ENCODE results near the gene RBMS3. TPM values are rescaled to one million over a fixed set of nuclear protein-coding genes. Genes with fewer than 3 reads are reported as not detected.

Gene RBMS3
- total and polyA plus RNA-seq, 2 donors = 12.8 to 19.9 TPM

GRCh38 chr3:29545615-29546014, 264.7 kb downstream of the RBMS3 start:
- no peak overlapping the region for H3K4me3 ChIP-seq (ENCODE audit: low read length in 2 of 2)
- peaks cover 0 to 2% of the 10 kb centered on the region in 2 donors for H3K4me1 ChIP-seq (ENCODE audit: control insufficient read depth in 2 of 2, insufficient read depth in 2 of 2, low read length in 2 of 2)
- H3K27me3 ChIP-seq (ENCODE audit: control insufficient read depth in 2 of 2, insufficient read depth in 1 of 2, low read length in 1 of 2) = no peaks in the 10 kb centered on the region
- H3K9me3 ChIP-seq (ENCODE audit: control insufficient read depth in 2 of 2, insufficient read depth in 1 of 2, low read length in 1 of 2) = no peaks in the 10 kb centered on the region
- no peak overlapping the region for H3K27ac ChIP-seq (ENCODE audit: low read depth in 1 of 2, low read length in 1 of 2)
- DNase-seq (ENCODE audit: low read depth in 6 of 9, low spot score in 9 of 9) = no peak
- H3K36me3 ChIP-seq (ENCODE audit: control insufficient read depth in 2 of 2, insufficient read depth in 2 of 2, low read length in 1 of 2) = no peaks in the 10 kb centered on the region

GRCh38 chr3:29552051-29552450, 271.2 kb downstream of the RBMS3 start:
- no peak overlapping the region for H3K4me3 ChIP-seq (ENCODE audit: low read length in 2 of 2)
- H3K9me3 ChIP-seq (ENCODE audit: control insufficient read depth in 2 of 2, insufficient read depth in 1 of 2, low read length in 1 of 2) = no peaks in the 10 kb centered on the region
- H3K27me3 ChIP-seq (ENCODE audit: control insufficient read depth in 2 of 2, insufficient read depth in 1 of 2, low read length in 1 of 2) = no peaks in the 10 kb centered on the region
- no peak overlapping the region for H3K27ac ChIP-seq (ENCODE audit: low read depth in 1 of 2, low read length in 1 of 2)
- DNase-seq (ENCODE audit: low read depth in 6 of 9, low spot score in 9 of 9) = no peak
- no peaks in the 10 kb centered on the region for H3K36me3 ChIP-seq (ENCODE audit: control insufficient read depth in 2 of 2, insufficient read depth in 2 of 2, low read length in 1 of 2)
- no peaks in the 10 kb centered on the region for H3K4me1 ChIP-seq (ENCODE audit: control insufficient read depth in 2 of 2, insufficient read depth in 2 of 2, low read length in 2 of 2)
- whole genome bisulfite sequencing = 89% methylated on average over 3 of the region's 3 CpGs

- H3K36me3 ChIP-seq (ENCODE audit: control insufficient read depth in 2 of 2, insufficient read depth in 2 of 2, low read length in 1 of 2) = no peaks in the 10 kb centered on the region
- H3K4me1 ChIP-seq (ENCODE audit: control insufficient read depth in 2 of 2, insufficient read depth in 2 of 2, low read length in 2 of 2) = no peaks in the 10 kb centered on the region
- no peaks in the 10 kb centered on the region for H3K9me3 ChIP-seq (ENCODE audit: control insufficient read depth in 2 of 2, insufficient read depth in 1 of 2, low read length in 1 of 2)
- H3K27ac ChIP-seq (ENCODE audit: low read depth in 1 of 2, low read length in 1 of 2) = no peak overlapping the region
- WGBS = 83% methylated on average over 2 of the region's 2 CpGs
- H3K27me3 ChIP-seq (ENCODE audit: control insufficient read depth in 2 of 2, insufficient read depth in 1 of 2, low read length in 1 of 2) = no peaks in the 10 kb centered on the region
- no peak for DNase-seq (ENCODE audit: low read depth in 6 of 9, low spot score in 9 of 9)
- no peak overlapping the region for H3K4me3 ChIP-seq (ENCODE audit: low read length in 2 of 2)
These were observed 273.7 kb downstream of the RBMS3 start for GRCh38 chr3:29554566-29554965.

- no peaks in the 10 kb centered on the region for H3K4me1 ChIP-seq (ENCODE audit: control insufficient read depth in 2 of 2, insufficient read depth in 2 of 2, low read length in 2 of 2)
These were observed 274.7 kb downstream of the RBMS3 start for GRCh38 chr3:29555590-29555989.

GRCh38 chr3:29557186-29557585, 276.3 kb downstream of the RBMS3 start:
- WGBS = 94% methylated on average over 2 of the region's 2 CpGs
- no peaks in the 10 kb centered on the region for H3K4me1 ChIP-seq (ENCODE audit: control insufficient read depth in 2 of 2, insufficient read depth in 2 of 2, low read length in 2 of 2)
- no peak overlapping the region for H3K27ac ChIP-seq (ENCODE audit: low read depth in 1 of 2, low read length in 1 of 2)
- no peak overlapping the region for H3K4me3 ChIP-seq (ENCODE audit: low read length in 2 of 2)
- H3K36me3 ChIP-seq (ENCODE audit: control insufficient read depth in 2 of 2, insufficient read depth in 2 of 2, low read length in 1 of 2) = no peaks in the 10 kb centered on the region
- H3K9me3 ChIP-seq (ENCODE audit: control insufficient read depth in 2 of 2, insufficient read depth in 1 of 2, low read length in 1 of 2) = no peaks in the 10 kb centered on the region
- DNase-seq (ENCODE audit: low read depth in 6 of 9, low spot score in 9 of 9) = no peak
- no peaks in the 10 kb centered on the region for H3K27me3 ChIP-seq (ENCODE audit: control insufficient read depth in 2 of 2, insufficient read depth in 1 of 2, low read length in 1 of 2)

More at GRCh38 chr3:29555590-29555989, 274.7 kb downstream of the RBMS3 start:
- WGBS = 97% methylated on average over 2 of the region's 2 CpGs
- no peaks in the 10 kb centered on the region for H3K27me3 ChIP-seq (ENCODE audit: control insufficient read depth in 2 of 2, insufficient read depth in 1 of 2, low read length in 1 of 2)
- H3K27ac ChIP-seq (ENCODE audit: low read depth in 1 of 2, low read length in 1 of 2) = no peak overlapping the region
- no peak for DNase-seq (ENCODE audit: low read depth in 6 of 9, low spot score in 9 of 9)
- no peak overlapping the region for H3K4me3 ChIP-seq (ENCODE audit: low read length in 2 of 2)
- H3K36me3 ChIP-seq (ENCODE audit: control insufficient read depth in 2 of 2, insufficient read depth in 2 of 2, low read length in 1 of 2) = no peaks in the 10 kb centered on the region
- H3K9me3 ChIP-seq (ENCODE audit: control insufficient read depth in 2 of 2, insufficient read depth in 1 of 2, low read length in 1 of 2) = no peaks in the 10 kb centered on the region

GRCh38 chr3:29557825-29558224, 277.0 kb downstream of the RBMS3 start:
- Histone ChIP-seq H3K4me3 (ENCODE audit: low read length in 2 of 2) (no peak overlapping the region), H3K4me1 (ENCODE audit: control insufficient read depth in 2 of 2, insufficient read depth in 2 of 2, low read length in 2 of 2) (no peaks in the 10 kb centered on the region), H3K36me3 (ENCODE audit: control insufficient read depth in 2 of 2, insufficient read depth in 2 of 2, low read length in 1 of 2) (no peaks in the 10 kb centered on the region), H3K27ac (ENCODE audit: low read depth in 1 of 2, low read length in 1 of 2) (no peak overlapping the region), H3K27me3 (ENCODE audit: control insufficient read depth in 2 of 2, insufficient read depth in 1 of 2, low read length in 1 of 2) (no peaks in the 10 kb centered on the region), H3K9me3 (ENCODE audit: control insufficient read depth in 2 of 2, insufficient read depth in 1 of 2, low read length in 1 of 2) (no peaks in the 10 kb centered on the region)
- no peak for DNase-seq (ENCODE audit: low read depth in 6 of 9, low spot score in 9 of 9)
- 91% methylated on average over 2 of the region's 2 CpGs for whole genome bisulfite sequencing

- no peak for DNase-seq (ENCODE audit: low read depth in 6 of 9, low spot score in 9 of 9)
- WGBS = 95% methylated on average over 1 of the region's 1 CpG
- H3K9me3 ChIP-seq (ENCODE audit: control insufficient read depth in 2 of 2, insufficient read depth in 1 of 2, low read length in 1 of 2) = no peaks in the 10 kb centered on the region
- H3K36me3 ChIP-seq (ENCODE audit: control insufficient read depth in 2 of 2, insufficient read depth in 2 of 2, low read length in 1 of 2) = no peaks in the 10 kb centered on the region
- no peak overlapping the region for H3K4me3 ChIP-seq (ENCODE audit: low read length in 2 of 2)
- H3K4me1 ChIP-seq (ENCODE audit: control insufficient read depth in 2 of 2, insufficient read depth in 2 of 2, low read length in 2 of 2) = no peaks in the 10 kb centered on the region
- no peak overlapping the region for H3K27ac ChIP-seq (ENCODE audit: low read depth in 1 of 2, low read length in 1 of 2)
- no peaks in the 10 kb centered on the region for H3K27me3 ChIP-seq (ENCODE audit: control insufficient read depth in 2 of 2, insufficient read depth in 1 of 2, low read length in 1 of 2)
These were observed 279.0 kb downstream of the RBMS3 start for GRCh38 chr3:29559741-29560465.

GRCh38 chr3:29561651-29562149, 280.8 kb downstream of the RBMS3 start:
- Histone ChIP-seq H3K27me3 (ENCODE audit: control insufficient read depth in 2 of 2, insufficient read depth in 1 of 2, low read length in 1 of 2) (no peaks in the 10 kb centered on the region), H3K4me1 (ENCODE audit: control insufficient read depth in 2 of 2, insufficient read depth in 2 of 2, low read length in 2 of 2) (no peaks in the 10 kb centered on the region), H3K27ac (ENCODE audit: low read depth in 1 of 2, low read length in 1 of 2) (no peak overlapping the region), H3K9me3 (ENCODE audit: control insufficient read depth in 2 of 2, insufficient read depth in 1 of 2, low read length in 1 of 2) (no peaks in the 10 kb centered on the region), H3K36me3 (ENCODE audit: control insufficient read depth in 2 of 2, insufficient read depth in 2 of 2, low read length in 1 of 2) (no peaks in the 10 kb centered on the region), H3K4me3 (ENCODE audit: low read length in 2 of 2) (no peak overlapping the region)
- 91% methylated on average over 4 of the region's 4 CpGs for WGBS
- no peak for DNase-seq (ENCODE audit: low read depth in 6 of 9, low spot score in 9 of 9)

GRCh38 chr3:29565236-29565635, 284.4 kb downstream of the RBMS3 start:
- no peak for DNase-seq (ENCODE audit: low read depth in 6 of 9, low spot score in 9 of 9)
- no peaks in the 10 kb centered on the region for H3K27me3 ChIP-seq (ENCODE audit: control insufficient read depth in 2 of 2, insufficient read depth in 1 of 2, low read length in 1 of 2)
- no peak overlapping the region for H3K27ac ChIP-seq (ENCODE audit: low read depth in 1 of 2, low read length in 1 of 2)
- no peak overlapping the region for H3K4me3 ChIP-seq (ENCODE audit: low read length in 2 of 2)
- no peaks in the 10 kb centered on the region for H3K9me3 ChIP-seq (ENCODE audit: control insufficient read depth in 2 of 2, insufficient read depth in 1 of 2, low read length in 1 of 2)
- H3K4me1 ChIP-seq (ENCODE audit: control insufficient read depth in 2 of 2, insufficient read depth in 2 of 2, low read length in 2 of 2) = no peaks in the 10 kb centered on the region
- no peaks in the 10 kb centered on the region for H3K36me3 ChIP-seq (ENCODE audit: control insufficient read depth in 2 of 2, insufficient read depth in 2 of 2, low read length in 1 of 2)
